K562 (cell line): Measurements from ENCODE around the gene TIMM17B.

Experiments
- FOXK1 ChIP-seq: sonication (generic); formaldehyde crosslinking; IDR thresholded peaks from 2 replicates; pipeline ENCODE4 v1.8.0; 2022; ENCODE audit warnings: missing genetic modification reagents, mild to moderate bottlenecking, borderline replicate concordance
- MYC ChIP-seq, 2 experiments: fragments of 250-450 bp in 1 of 2; sonication (Bioruptor Pico) in 1 of 2; IDR thresholded peaks; 2 replicates each; pipeline versions ENCODE4 v1.5.1 to v1.6.1; 2012 to 2021; ENCODE audit warnings: low read depth in 2 of 2, borderline replicate concordance in 1 of 2, improper control_type of control experiment in 1 of 2, low read length in 1 of 2, mild to moderate bottlenecking in 1 of 2, moderate library complexity in 1 of 2
- NR2C2 ChIP-seq, 2 experiments: fragments of 200-800 bp in 1 of 2; sonication (Bioruptor generic) in 1 of 2; sonication (generic) in 1 of 2; formaldehyde crosslinking in 1 of 2; IDR thresholded peaks; 2 replicates each; pipeline versions ENCODE4 v1.6.1 to v1.8.0; 2016 to 2022; ENCODE audit warnings: mild to moderate bottlenecking in 1 of 2, missing compliant biosample characterization in 1 of 2, missing genetic modification characterization in 1 of 2, missing genetic modification reagents in 1 of 2
- POLR2AphosphoS2 ChIP-seq: IDR thresholded peaks from 2 replicates; pipeline ENCODE4 v1.6.1; 2012; ENCODE audit warnings: low read length, improper control_type of control experiment
- TFAM ChIP-seq: fragments of 250-450 bp; sonication (Bioruptor Pico); conservative IDR thresholded peaks from 2 replicates; pipeline ENCODE4 v1.5.0; 2021; ENCODE audit warnings: mild to moderate bottlenecking, moderate library complexity
- TF ChIP-seq, protein P1 (sequence below), 3 experiments: IDR thresholded peaks in 2 of 3; conservative IDR thresholded peaks in 1 of 3; 2 replicates each; pipeline ENCODE4 v1.5.1; 2011 to 2012; ENCODE audit warnings: low read length in 3 of 3, mild to moderate bottlenecking in 3 of 3, control low read depth in 2 of 3, improper control_type of control experiment in 1 of 3, inconsistent platforms in 1 of 3, low read depth in 1 of 3, mixed read lengths in 1 of 3, moderate library complexity in 1 of 3; ENCODE audit not compliant: insufficient read depth in 2 of 3
- TF ChIP-seq, protein P2 (sequence below), 3 experiments: fragments of 200-800 bp in 1 of 3; fragments of 250-450 bp in 1 of 3; fragments of 450-650 bp in 1 of 3; sonication (Bioruptor Pico) in 1 of 3; sonication (Bioruptor generic) in 1 of 3; formaldehyde crosslinking in 1 of 3; IDR thresholded peaks; 2 replicates each; pipeline versions ENCODE4 v1.6.1 to v1.8.0; 2016 to 2022; ENCODE audit warnings: mild to moderate bottlenecking in 2 of 3, missing genetic modification characterization in 2 of 3, missing compliant biosample characterization in 1 of 3, moderate library complexity in 1 of 3
- TF ChIP-seq, protein P3 (sequence below): fragments of 250-450 bp; sonication (Bioruptor Pico); IDR thresholded peaks from 2 replicates; pipeline ENCODE4 v1.8.0; 2022; ENCODE audit warnings: moderate library complexity, mild to moderate bottlenecking, inconsistent platforms

DNA sequence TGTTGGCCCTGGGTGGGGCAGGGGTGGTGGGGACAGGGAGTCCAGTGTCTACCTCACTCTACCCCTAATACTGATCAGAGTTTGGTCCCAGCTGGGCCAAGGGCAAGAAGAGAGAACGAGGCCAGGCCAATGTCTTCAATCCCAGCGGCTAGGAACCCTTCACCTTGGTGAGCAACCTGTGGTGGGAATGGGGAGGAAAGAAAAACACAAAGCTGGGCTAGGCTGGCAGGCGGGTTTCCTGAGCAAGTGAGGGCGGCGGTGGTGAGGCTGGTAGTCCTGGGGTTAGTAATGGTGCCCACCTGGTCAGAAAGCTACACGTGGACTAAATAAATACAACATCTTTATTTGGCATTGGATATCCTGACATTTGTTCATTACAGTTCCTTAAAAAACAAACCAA lies 5.7 kb upstream of the TIMM17B start:
- TF ChIP-seq FOXK1 (CRISPR knock-in tag) (no peak), NR2C2 (CRISPR knock-in tag; IDR thresholded peaks at IDR 0.05) (no peak), NR2C2 (tag; IDR thresholded peaks at IDR 0.05) (no peak), MYC (IDR thresholded peaks at IDR 0.05; ENCODE audit: low read depth, low read length) (no peak), MYC (CRISPR knock-in tag; IDR thresholded peaks at IDR 0.05; ENCODE audit: borderline replicate concordance, low read depth) (no peak), TFAM (CRISPR knock-in tag) (no peak), POLR2AphosphoS2 (no peak)
- TF ChIP-seq, protein P1, sequence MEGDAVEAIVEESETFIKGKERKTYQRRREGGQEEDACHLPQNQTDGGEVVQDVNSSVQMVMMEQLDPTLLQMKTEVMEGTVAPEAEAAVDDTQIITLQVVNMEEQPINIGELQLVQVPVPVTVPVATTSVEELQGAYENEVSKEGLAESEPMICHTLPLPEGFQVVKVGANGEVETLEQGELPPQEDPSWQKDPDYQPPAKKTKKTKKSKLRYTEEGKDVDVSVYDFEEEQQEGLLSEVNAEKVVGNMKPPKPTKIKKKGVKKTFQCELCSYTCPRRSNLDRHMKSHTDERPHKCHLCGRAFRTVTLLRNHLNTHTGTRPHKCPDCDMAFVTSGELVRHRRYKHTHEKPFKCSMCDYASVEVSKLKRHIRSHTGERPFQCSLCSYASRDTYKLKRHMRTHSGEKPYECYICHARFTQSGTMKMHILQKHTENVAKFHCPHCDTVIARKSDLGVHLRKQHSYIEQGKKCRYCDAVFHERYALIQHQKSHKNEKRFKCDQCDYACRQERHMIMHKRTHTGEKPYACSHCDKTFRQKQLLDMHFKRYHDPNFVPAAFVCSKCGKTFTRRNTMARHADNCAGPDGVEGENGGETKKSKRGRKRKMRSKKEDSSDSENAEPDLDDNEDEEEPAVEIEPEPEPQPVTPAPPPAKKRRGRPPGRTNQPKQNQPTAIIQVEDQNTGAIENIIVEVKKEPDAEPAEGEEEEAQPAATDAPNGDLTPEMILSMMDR (IDR thresholded peaks at IDR 0.05 in 2 of 3, conservative IDR thresholded peaks at IDR 0.05 in 1 of 3; ENCODE audit: insufficient read depth in 2 of 3, low read depth in 1 of 3, low read length in 3 of 3): no peak
- TF ChIP-seq, protein P2, sequence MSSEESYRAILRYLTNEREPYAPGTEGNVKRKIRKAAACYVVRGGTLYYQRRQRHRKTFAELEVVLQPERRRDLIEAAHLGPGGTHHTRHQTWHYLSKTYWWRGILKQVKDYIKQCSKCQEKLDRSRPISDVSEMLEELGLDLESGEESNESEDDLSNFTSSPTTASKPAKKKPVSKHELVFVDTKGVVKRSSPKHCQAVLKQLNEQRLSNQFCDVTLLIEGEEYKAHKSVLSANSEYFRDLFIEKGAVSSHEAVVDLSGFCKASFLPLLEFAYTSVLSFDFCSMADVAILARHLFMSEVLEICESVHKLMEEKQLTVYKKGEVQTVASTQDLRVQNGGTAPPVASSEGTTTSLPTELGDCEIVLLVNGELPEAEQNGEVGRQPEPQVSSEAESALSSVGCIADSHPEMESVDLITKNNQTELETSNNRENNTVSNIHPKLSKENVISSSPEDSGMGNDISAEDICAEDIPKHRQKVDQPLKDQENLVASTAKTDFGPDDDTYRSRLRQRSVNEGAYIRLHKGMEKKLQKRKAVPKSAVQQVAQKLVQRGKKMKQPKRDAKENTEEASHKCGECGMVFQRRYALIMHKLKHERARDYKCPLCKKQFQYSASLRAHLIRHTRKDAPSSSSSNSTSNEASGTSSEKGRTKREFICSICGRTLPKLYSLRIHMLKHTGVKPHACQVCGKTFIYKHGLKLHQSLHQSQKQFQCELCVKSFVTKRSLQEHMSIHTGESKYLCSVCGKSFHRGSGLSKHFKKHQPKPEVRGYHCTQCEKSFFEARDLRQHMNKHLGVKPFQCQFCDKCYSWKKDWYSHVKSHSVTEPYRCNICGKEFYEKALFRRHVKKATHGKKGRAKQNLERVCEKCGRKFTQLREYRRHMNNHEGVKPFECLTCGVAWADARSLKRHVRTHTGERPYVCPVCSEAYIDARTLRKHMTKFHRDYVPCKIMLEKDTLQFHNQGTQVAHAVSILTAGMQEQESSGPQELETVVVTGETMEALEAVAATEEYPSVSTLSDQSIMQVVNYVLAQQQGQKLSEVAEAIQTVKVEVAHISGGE (CRISPR knock-in tag; IDR thresholded peaks at IDR 0.05): no peak
- TF ChIP-seq, protein P3, sequence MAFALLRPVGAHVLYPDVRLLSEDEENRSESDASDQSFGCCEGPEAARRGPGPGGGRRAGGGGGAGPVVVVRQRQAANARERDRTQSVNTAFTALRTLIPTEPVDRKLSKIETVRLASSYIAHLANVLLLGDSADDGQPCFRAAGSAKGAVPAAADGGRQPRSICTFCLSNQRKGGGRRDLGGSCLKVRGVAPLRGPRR (CRISPR knock-in tag): no peak
